NCI-H524 (cell line): ENCODE measurements around the gene DOCK3.
"Not testable (repeated sequence)": the region's sequence is repeated elsewhere in the genome, so short reads cannot be mapped to it uniquely, and the experiment has no call there.

Source experiments
- DNase-seq, 2 experiments: peaks; one replicate each; lab custom pipeline; 2025; lab: John Stamatoyannopoulos, UW

DOCK3 gene

DNA sequence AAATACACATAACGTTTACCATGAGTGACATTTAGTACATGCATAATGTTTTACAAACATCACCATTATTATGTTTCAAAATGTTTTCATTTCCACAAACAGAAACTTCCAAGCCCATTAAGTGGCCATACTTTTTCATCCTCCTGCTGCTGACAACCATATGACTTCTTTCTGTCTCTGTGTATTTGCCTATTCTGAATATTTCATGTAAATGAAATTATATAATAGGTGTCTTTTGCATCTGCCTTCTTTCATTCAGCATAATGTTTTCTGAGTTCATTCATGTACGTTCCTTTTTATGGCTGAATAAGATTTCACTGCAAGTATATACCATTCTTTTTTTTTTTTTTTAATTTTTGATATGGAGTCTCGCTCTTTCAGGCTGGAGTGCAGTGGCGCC is 209.0 kb downstream of the DOCK3 start:
- DNase-seq: no peak

DNA sequence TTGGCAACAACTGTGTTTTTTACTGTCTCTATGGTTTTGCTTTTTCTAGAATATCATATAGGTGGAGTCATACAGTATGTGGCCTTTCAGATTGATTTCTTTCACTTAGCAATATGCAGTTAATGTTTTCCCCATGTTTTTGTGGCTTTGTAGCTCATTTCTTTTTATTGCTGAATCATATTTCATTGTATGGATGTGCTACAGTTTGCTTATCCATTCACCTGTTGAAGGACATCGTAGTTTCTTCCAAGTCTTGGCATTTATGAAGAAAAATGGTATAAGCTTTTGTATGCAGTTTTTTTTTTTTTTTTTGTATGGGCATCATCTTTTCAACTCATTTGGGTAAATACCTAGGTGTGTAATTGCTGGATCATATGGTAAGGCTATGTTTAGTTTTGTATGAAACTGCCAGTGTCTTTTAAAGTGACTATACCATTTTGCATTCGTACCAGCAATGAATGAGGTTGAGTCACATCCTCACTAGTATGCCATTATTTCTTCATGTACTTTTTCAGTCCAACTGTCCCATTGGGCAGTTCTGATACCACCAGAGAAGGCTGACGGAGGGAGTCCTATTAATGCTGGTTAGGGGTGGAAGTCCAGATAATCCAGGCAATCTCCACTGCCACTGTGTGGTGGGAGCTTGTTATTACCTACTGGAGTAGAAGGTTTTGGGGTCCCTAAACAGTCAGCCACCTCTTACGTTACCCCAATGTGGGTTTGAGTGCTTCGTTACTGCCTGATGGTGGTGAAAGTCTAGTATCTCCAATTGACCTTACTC is 210.5 kb downstream of the DOCK3 start:
- peak in 1 of 2 experiments; percentile 45 for DNase-seq

DNA sequence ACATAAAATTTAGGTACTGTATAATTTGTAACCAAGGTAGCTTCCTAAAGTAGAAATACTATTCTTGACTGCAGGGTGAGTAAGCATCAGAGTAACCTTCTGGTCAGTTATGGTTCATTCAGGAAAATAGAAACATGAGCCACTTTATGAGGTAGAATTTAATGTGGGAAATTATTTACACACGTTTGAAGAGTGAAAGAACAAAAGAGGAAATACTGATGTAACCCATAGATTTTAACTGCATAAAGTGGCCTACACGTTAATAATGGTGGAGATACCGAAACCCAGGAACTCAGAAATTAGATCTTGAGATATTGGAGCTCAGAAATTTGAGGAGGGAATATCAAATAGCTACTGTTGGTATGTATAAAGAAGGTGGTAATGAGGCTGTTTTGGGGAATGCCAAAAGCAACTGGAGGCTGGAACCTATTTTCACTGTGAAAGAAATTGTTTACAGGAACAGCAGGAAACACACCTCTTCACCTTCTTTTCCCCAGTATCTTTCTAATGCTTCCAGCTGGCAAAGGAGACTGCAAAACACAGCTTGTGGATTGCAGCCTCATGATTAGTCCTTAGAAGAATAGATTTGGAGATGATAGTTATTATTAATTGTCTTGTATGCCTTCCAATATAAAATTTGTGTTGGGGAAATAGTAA is 216.1 kb downstream of the DOCK3 start:
- DNase-seq: no peak

DNA sequence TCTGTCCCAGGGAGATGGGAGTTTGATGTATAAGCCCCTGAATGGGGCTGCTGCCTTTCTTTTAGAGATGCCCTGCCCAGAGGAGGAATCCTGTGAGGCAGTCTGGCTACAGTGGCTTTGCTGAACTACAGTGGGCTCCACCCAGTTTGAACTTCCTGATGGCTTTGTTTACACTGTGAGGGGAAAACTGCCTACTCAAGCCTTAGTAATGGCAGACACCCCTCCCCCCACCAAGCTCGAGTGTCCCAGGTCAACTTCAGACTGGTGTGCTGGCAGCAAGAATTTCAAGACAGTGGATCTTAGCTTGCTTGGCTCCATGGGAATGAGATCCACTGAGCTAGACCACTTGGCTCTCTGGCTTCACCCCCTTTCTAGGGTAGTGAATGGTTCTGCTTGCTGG is 226.4 kb downstream of the DOCK3 start:
- DNase-seq: not testable (repeated sequence)

DNA sequence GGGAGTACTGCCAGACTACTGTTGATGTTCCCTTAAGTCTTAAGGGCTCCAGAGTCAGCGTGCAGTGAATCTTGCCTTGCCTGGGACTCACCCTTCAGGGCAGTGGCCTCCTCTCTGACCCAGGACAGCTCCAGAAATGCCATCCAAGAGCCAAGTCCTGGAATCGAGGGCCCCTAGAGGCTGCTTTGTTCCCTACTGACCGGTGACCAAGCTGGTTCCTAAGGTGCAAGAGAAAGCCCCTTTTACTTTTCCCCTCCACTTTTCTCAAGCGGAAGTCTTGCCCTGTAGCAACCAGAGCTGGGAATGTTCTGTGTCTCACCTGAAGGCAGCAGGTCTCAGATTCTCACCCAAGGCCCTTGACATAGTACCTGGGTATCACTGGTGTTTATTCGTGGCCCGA is 238.0 kb downstream of the DOCK3 start:
- no peak for DNase-seq

DNA sequence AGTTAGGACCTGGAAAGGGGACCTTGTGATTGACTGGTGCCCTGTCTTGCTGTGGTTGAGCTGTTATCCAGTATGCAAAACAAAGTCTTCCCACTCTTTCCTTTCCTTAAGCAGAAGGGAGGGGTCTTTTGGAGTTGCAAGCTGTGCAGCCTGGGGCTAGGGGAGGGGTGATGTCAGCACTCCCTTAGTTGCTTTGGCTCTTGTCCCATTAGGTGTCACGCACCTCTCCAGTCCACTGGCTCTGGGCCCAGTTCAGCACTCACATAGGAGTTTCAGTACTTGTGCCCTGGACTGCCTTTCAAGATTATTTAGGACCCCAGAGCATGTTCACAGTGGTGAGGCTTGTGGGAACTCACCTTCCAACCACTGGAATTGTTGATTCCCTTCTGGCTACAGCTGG is 238.5 kb downstream of the DOCK3 start:
- no peak for DNase-seq

DNA sequence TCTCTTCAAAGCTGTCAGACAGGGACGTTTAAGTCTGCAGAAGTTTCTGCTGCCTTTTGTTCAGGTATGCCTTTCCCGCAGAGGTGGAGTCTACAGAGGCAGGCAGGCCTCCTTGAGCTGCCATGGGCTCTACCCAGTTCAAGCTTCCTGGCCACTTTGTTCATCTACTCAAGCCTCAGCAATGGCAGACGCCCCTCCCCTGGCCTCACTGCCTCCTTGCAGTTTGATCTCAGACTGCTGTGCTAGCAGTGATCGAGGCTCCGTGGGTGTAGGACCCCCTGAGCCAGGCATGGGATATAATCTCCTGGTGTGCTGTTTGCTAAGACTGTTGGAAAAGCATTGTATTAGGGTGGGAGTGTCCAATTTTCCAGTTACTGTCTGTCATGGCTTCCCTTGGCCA is 247.3 kb downstream of the DOCK3 start:
- not testable (repeated sequence) for DNase-seq

DNA sequence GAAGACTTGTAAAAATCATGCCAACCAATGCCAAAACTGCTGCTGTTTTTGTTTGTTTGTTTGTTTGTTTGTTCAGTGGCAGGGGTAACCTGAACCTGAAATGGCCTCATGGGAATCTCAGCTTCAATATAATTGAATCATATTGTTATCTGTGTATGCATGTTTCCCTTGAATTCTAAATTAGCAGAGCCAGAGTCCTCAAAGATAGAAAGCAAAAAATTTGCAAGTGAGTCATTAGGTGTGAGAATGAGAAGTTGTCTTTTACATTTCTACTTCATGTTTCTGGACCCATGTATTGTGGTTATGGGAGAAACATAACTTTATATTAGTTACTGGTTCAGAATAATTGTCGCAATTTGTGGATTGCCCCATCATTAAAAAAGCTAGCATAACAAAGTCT is 249.2 kb downstream of the DOCK3 start:
- no peak for DNase-seq

DNA sequence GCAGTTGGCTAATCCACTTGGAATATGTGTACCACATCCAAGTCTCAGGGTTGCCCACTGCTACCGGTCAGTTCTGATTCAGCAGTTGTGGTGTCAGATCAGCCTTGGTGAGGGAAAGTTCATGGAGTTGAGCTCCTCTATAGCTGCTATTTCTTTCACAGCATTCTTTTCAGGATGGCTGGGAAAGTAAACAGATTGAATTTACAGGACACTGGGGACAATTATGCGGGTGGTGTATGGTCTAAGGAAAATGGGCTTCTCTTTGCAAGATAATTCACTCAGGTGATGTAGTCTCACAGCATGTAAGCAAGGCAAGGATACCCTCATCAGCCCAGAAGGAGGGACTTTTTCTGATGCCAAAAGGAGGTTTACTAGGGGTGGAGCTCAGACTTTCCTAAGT is 249.9 kb downstream of the DOCK3 start:
- DNase-seq: no peak

DNA sequence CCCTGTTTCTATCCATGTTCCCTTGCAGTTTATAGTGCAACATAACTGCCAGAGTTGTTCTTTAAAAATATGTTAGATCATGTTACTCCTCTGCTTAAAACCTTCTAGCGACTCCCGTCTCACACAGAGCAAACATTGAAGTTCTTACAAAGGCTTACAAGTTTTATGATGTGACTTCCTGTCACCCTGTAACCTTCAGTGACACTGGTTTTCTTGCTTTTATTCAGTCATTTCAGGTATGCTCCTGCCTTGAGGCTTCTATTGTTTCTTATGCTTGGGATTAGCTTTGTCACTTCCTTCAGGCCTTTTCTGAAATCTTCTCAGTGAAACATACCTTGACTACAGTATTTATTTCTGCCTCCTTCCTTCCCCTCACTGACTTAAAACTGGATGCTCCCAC is 252.1 kb downstream of the DOCK3 start:
- no peak for DNase-seq

DNA sequence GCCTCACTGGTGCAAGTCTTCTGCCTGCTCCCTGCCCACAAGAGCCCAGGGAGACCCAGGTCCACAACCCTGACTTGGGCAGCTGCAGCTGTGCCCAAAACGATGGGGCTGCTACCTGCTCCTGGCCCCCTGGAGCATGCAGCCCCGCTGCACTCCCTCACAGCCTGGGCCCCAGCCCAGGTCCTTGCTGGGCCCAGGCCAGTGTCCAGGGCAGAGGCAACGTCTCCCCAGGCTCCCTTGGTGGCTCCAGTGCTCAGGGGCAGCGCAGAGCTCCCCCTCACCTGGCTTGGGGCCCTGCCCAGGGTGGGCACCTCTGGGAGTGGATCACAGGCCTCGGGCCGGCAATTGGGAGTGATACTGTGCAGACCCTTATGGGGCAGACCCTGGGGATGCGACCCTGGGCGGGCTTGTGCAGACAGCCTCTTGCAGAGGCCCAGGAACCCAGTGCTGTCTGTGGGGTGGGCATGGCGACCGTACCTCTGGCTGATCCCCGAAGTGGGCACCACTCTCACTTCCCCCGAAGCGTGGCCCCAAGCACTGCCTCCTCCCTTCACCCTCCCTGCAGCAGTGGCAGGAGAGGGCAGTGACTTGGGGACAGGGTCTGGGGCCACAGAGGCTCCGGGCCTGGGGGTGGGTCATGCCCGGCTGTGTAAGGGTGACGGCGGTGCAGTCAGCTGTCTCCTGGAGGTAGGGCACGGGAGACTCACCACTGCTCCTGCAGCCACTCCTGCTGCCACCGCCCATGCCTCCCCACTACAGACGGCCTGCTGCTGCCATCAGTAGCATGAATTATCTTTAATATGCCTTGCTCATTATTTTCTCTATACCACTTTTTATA is 255.9 kb downstream of the DOCK3 start:
- no peak for DNase-seq

DNA sequence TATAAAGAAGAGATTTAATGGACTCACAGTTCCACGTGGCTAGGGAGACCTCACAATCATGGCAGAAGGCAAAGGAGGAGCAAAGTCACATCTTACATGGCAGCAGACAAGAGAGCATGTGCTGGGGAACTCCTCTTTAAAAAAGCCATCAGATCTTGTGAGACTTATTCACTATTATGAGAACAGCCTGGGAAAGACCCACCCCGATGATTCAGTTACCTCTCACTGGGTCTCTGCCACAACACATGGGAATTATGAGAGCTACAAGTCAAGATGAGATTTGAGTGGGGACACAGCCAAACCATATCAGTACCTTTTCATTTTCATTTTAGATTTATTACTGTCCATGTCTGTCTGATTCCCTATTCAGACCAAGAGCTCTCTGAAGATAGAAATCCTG is 258.2 kb downstream of the DOCK3 start:
- DNase-seq: not testable (repeated sequence)

DNA sequence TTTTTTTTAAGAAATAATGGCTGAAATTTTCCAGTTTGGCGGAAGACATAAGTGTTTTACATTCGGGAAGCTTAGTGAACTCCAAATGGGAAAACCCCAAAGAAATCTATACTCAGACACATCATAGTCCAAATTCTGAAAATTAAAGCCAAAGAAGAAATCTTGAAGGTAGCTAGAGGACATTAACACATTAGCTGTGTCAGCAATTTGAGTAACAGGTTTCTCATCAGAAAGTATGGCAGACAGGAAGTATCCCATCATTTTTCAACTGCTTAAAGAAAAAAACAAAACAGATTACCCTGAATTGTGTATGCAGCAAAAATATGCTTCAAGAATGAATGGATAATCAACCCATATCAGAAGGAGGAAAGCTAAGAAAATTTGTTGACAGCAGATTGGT is 261.7 kb downstream of the DOCK3 start:
- DNase-seq: no peak

DNA sequence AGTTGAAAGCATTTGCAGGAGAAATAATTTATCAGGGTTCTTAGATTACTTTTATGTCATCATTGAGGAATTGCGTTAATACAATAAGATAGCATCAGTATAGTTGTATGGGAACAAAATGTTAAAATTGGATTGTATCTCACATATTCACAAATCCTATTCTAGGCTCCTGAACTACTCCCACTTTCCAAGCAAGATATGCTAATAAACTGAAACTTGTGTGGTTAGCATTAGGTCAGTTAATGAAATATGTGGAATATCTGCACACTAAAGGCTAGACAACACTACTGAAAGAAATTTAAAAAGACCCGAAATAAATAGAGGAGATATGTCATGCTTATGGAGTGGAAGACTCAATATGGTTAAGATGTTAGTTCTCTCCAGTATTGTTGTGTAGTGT is 272.7 kb downstream of the DOCK3 start:
- DNase-seq: no peak

DNA sequence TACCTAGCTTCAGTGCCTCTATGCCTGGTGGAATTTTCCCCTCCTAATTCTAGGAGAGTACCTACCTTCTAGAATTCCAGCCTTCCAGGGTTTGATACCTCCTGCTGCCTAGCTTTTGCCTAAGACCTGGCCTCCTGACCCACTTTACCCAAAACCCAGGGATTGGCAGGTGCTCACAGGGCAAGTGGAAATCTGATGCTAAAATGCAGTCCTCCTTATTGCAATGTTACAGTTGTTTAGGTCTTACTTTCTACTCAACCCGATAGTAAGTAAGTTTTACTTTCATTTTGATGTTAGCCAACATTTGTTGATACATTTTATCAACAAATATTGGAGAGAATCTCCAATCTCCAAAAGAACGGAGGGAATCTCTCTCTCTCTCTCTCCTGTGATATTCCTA is 275.9 kb downstream of the DOCK3 start:
- no peak for DNase-seq

DNA sequence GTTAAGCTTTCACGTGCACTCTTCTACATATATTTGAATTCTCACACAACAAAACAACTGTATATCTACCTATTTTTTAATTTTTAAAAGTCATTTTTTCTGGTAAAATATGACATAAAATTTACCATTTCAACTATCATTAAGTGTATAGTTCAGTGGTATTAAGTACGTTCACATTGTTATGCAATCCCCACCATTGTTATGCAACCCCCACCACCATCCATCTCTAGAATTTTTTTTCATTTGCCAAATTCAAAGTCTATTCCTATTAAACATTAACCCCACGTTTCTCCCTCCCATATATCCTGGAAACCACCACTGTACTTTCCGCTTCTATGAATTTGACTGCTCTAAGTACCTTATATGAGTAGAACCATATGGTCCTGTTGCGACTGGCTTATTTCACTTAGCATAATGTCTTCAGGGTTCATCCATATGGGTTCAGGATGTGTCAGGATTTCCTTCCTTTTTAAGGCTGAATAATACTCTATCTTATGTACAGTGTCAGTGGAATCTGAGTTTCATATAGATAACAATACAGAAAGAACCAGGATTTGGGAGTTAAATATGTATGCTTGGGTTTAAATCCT is 279.2 kb downstream of the DOCK3 start:
- DNase-seq: peak in 1 of 2 experiments; percentile 45

DNA sequence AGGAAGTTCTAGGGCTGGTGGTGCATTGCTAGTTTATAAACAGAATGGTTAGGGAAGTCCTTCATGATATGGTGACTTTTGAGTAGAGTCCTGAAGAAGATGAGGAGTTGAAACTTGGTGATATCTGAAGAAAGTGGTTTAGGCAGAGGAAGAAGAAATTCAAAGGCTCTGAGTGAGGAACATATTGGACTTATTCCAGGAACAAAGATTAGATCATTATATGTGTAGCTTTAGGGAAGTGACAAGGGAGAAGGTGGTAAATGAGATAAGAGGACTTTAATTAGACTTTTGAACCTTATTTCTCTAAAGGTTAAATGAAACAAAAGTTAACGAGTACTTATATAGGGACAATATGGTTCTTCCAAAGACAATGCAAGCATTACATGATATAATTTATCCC is 286.7 kb downstream of the DOCK3 start:
- no peak for DNase-seq

DNA sequence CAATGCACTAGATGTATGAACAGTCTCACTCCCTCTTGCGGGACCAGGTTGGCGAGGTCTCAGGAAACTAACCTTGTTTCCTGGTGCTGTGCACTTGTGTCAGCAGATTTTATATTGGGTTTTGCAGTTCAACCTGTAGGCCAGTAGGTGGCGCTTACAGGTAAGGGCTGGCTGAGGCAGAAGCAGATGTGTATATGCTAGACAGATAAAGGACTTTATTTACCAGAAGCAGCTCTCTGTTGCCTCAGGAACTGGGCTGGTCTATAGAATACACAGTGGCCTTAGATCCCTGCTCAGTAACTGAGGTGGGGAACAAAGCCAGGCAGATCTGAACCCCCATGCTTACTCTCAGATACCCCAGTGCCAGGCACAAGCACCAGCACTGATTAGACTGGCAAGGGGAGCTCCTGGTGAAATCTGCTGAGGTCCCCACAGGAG is 296.8 kb downstream of the DOCK3 start:
- DNase-seq: peak; percentile 7 to 79

DNA sequence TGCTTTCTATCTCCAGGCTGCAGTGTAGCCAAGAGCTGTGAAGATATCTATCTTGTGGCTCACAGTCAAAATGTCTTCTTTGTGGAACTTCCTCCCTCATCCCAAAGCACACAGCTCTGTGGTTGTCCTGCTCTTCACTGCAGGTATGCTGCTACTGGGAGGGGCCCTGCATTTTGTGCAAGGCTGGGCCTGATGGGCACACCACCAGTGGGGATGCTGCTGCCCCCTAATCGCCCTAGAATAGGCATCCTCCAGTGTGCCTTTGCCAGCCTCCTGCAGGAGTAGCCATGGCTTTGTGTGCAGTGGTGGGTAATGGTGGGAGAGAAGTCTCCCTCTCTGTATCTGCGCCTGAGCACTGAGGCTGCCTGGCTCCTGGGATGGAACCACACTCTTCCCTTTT is 297.3 kb downstream of the DOCK3 start:
- DNase-seq: no peak

DNA sequence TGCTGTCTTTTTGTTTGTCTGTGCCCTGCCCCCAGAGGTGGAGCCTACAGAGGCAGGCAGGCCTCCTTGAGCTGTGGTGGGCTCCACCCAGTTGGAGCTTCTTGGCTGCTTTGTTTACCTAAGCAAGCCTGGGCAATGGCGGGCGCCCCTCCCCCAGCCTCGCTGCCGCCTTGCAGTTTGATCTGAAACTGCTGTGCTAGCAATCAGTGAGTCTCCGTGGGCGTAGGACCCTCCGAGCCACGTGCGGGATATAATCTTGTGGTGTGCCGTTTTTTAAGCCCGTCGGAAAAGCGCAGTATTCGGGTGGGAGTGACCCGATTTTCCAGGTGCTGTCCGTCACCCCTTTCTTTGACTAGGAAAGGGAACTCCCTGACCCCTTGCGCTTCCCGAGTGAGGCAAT is 303.9 kb downstream of the DOCK3 start:
- not testable (repeated sequence) for DNase-seq

DNA sequence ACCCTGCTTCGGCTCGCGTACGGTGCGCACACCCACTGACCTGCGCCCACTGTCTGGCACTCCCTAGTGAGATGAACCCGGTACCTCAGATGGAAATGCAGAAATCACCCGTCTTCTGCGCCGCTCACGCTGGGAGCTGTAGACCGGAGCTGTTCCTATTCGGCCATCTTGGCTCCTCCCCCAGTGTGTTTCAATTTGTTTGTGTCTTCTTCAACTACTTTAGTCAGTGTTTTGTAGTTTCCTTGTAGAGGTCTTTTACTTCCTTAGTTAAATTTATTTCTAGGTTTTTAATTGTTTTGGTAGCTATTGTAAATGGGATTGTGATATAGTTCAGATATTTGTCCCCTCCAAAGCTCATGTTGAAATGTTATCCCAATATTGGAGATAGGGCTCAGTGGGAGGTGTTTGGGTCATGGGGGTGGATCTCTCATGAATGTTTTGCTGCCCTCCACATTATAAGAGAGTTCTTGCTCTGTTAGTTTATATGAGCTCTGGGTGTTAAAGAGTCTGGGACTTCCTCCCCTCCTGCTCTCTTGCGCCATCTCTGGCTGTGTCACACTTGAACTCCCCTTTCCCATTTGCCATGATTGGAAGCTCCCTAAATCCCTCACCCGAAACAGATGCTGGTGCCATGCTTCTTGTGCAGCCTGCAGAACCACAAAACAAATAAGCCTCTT is 304.4 kb downstream of the DOCK3 start:
- peak in 1 of 2 experiments; percentile 29 for DNase-seq
